Endodermal cell (in vitro differentiated cells): ENCODE results near the gene TMEM205. TPM values are rescaled to one million over a fixed set of nuclear protein-coding genes. Genes with fewer than 3 reads are reported as not detected.

Source experiments
- DNase-seq: peaks from one replicate; pipeline ENCODE4 v3.0.0-alpha.2; 2017
- H3K27ac ChIP-seq: 2 replicates; pipeline ENCODE4 v1.5.1; 2013; ENCODE audit warnings: mild to moderate bottlenecking, low read depth, low read length, moderate library complexity
- H3K27me3 ChIP-seq: 2 replicates; pipeline ENCODE4 v1.6.1; 2013; ENCODE audit warnings: mild to moderate bottlenecking, low read length, moderate library complexity; ENCODE audit not compliant: insufficient read depth, control insufficient read depth, poor library complexity, severe bottlenecking
- H3K36me3 ChIP-seq: 2 replicates; pipeline ENCODE4 v1.7.0; 2013; ENCODE audit warnings: mild to moderate bottlenecking, low read length, moderate library complexity; ENCODE audit not compliant: control insufficient read depth, insufficient read depth
- H3K4me1 ChIP-seq: one replicate; pipeline ENCODE4 v1.7.0; 2013; ENCODE audit warnings: low read length; ENCODE audit not compliant: control insufficient read depth, insufficient read depth
- H3K4me3 ChIP-seq: 2 replicates; pipeline ENCODE4 v1.5.1; 2013; ENCODE audit warnings: mild to moderate bottlenecking, low read length, moderate library complexity
- H3K9ac ChIP-seq: 2 replicates; pipeline ENCODE4 v1.6.1; 2013; ENCODE audit warnings: mild to moderate bottlenecking, low read length, moderate library complexity; ENCODE audit not compliant: poor library complexity, severe bottlenecking; ENCODE audit errors: extremely low read depth
- H3K9me3 ChIP-seq: 2 replicates; pipeline ENCODE4 v1.6.1; 2013; ENCODE audit warnings: mild to moderate bottlenecking, low read length, moderate library complexity; ENCODE audit not compliant: control insufficient read depth
- H3K27ac Mint-ChIP-seq: 2 replicates; pipeline ENCODE4 v1.8.0; 2020; ENCODE audit warnings: mixed read lengths
- H3K27me3 Mint-ChIP-seq: 2 replicates; pipeline ENCODE4 v1.8.0; 2021; ENCODE audit warnings: mild to moderate bottlenecking, mixed read lengths; ENCODE audit not compliant: insufficient read depth
- H3K36me3 Mint-ChIP-seq: 2 replicates; pipeline ENCODE4 v1.8.0; 2020; ENCODE audit warnings: low read depth, mixed read lengths
- H3K4me1 Mint-ChIP-seq: 2 replicates; pipeline ENCODE4 v1.8.0; 2020; ENCODE audit warnings: mixed read lengths
- H3K4me3 Mint-ChIP-seq: 2 replicates; pipeline ENCODE4 v1.8.0; 2020; ENCODE audit warnings: mild to moderate bottlenecking, moderate library complexity, mixed read lengths
- H3K9me3 Mint-ChIP-seq: 2 replicates; pipeline ENCODE4 v1.8.0; 2020; ENCODE audit warnings: mild to moderate bottlenecking, mixed read lengths
- WGBS, 2 experiments: methylation state at CpG; one replicate each; pipeline versions ENCODE4 v1.1.5 to v1.1.7; 2013; ENCODE audit warnings: missing lambda C conversion rate in 2 of 2, mixed read lengths in 1 of 2; ENCODE audit not compliant: insufficient coverage in 1 of 2, insufficient read length in 1 of 2; 5-methylcytosine and 5-hydroxymethylcytosine counted together
- total RNA-seq, 2 donors: library from RNA; stranded (reverse); fragmentation: NEBNext Ultra II Directional in 1 of 2; extraction: Animal tissue kit (Norgen Biotek cat#: 25700) in 1 of 2; gene quantifications; 2 replicates in 1 of 2; 3 replicates in 1 of 2; pipeline ENCODE4 v1.2.1, GENCODE V29; 2021
- TF ChIP-seq, protein P1 (sequence below): fragments of 200-600 bp; sonication (generic); conservative IDR thresholded peaks from 2 replicates; pipeline ENCODE4 v1.5.0; 2021; ENCODE audit warnings: antibody characterized with exemption, mild to moderate bottlenecking

The TMEM205 gene
- total RNA-seq, 2 donors from 2014 or later = 58.2 to 58.9 TPM

DNA sequence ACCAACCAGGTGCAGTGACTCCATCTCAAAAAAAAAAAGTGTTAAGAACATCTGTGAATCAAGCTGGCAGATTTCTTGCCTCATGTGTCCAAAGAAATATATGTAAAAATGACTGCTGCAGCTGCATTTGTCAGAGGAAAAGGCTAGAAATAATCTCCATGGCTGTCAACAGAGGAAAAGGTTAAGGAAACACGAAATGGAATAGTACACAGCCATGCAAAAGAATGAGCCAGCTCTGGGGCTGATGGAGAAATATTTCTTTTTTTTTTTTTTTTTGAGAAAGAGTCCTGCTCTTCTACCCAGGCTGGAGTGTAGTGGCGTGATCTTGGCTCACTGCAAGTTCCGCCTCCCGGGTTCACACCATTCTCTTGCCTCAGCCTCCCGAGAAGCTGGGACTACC is 13.2 kb downstream of the TMEM205 start:
- Mint-ChIP-seq H3K27ac (no peak overlapping the region), H3K36me3 (peaks cover 61% of the 10 kb centered on the region)
- TF ChIP-seq, protein P1, sequence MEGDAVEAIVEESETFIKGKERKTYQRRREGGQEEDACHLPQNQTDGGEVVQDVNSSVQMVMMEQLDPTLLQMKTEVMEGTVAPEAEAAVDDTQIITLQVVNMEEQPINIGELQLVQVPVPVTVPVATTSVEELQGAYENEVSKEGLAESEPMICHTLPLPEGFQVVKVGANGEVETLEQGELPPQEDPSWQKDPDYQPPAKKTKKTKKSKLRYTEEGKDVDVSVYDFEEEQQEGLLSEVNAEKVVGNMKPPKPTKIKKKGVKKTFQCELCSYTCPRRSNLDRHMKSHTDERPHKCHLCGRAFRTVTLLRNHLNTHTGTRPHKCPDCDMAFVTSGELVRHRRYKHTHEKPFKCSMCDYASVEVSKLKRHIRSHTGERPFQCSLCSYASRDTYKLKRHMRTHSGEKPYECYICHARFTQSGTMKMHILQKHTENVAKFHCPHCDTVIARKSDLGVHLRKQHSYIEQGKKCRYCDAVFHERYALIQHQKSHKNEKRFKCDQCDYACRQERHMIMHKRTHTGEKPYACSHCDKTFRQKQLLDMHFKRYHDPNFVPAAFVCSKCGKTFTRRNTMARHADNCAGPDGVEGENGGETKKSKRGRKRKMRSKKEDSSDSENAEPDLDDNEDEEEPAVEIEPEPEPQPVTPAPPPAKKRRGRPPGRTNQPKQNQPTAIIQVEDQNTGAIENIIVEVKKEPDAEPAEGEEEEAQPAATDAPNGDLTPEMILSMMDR = no peak

GRCh38 chr19:11331502-11331901 is 14.6 kb downstream of the TMEM205 start:
- Histone ChIP-seq H3K27me3 (no peaks in the 10 kb centered on the region), H3K9me3 (no peaks in the 10 kb centered on the region), H3K9ac (no peak overlapping the region), H3K4me1 (no peaks in the 10 kb centered on the region), H3K27ac (no peak overlapping the region), H3K4me3 (no peak overlapping the region), H3K36me3 (peaks cover 45% of the 10 kb centered on the region)
- Mint-ChIP-seq H3K4me3 (no peak overlapping the region), H3K36me3 (peaks cover 62% of the 10 kb centered on the region), H3K4me1 (no peaks in the 10 kb centered on the region), H3K27ac (no peak overlapping the region), H3K27me3 (no peaks in the 10 kb centered on the region), H3K9me3 (peaks cover 2% of the 10 kb centered on the region)
- WGBS, 2 experiments = 93 to 98% methylated on average over 4 of the region's 4 CpGs
- DNase-seq = no peak
- TF ChIP-seq, protein P1 = no peak

More for the DNA sequence above, 13.2 kb downstream of the TMEM205 start:
- Mint-ChIP-seq H3K4me3 (no peak overlapping the region), H3K27me3 (no peaks in the 10 kb centered on the region), H3K4me1 (no peaks in the 10 kb centered on the region), H3K9me3 (peaks cover 2% of the 10 kb centered on the region)
- Histone ChIP-seq H3K4me1 (peaks cover under 1% of the 10 kb centered on the region), H3K27me3 (no peaks in the 10 kb centered on the region), H3K36me3 (peaks cover 49% of the 10 kb centered on the region), H3K4me3 (no peak overlapping the region), H3K9me3 (no peaks in the 10 kb centered on the region), H3K9ac (no peak overlapping the region), H3K27ac (no peak overlapping the region)
- WGBS, 2 experiments = 71 to 96% methylated on average over 1 to 5 of the region's 5 CpGs
- DNase-seq = no peak

DNA sequence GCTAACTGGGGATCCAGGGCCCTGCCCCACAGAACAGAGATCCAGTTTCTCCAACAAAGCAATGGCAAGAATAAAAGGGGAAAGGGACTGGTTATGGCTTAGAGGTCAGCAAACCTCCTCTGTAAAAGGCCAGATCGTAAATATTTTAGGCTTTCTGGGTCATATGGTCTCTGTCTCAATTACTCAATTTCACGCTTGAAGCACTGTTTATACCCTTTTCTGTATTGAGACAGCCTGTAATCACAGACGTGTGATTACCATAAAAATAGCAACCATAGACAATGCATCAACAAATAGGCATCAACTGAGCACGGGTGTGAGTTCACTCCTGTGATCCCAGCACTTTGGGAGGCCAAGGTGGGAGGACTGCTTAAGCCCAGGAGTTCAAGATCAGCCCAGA is 15.9 kb downstream of the TMEM205 start:
- Histone ChIP-seq H3K9me3 (no peaks in the 10 kb centered on the region), H3K27me3 (no peaks in the 10 kb centered on the region), H3K4me3 (no peak overlapping the region), H3K4me1 (no peaks in the 10 kb centered on the region), H3K27ac (no peak overlapping the region), H3K36me3 (peaks cover 33% of the 10 kb centered on the region), H3K9ac (no peak overlapping the region)
- Mint-ChIP-seq H3K4me1 (no peaks in the 10 kb centered on the region), H3K27ac (no peak overlapping the region), H3K9me3 (no peaks in the 10 kb centered on the region), H3K36me3 (peaks cover 49% of the 10 kb centered on the region), H3K27me3 (no peaks in the 10 kb centered on the region), H3K4me3 (no peak overlapping the region)
- DNase-seq = no peak
- TF ChIP-seq, protein P1 = no peak
- WGBS, 2 experiments = 83 to 89% methylated on average over 4 of the region's 4 CpGs
